Naive thymus-derived CD8-positive, alpha-beta T cell (primary cell): Measurements from ENCODE around the gene P4HB. TPM values are rescaled to one million over a fixed set of nuclear protein-coding genes. Genes with fewer than 3 reads are reported as not detected.
A peak's percentile ranks its signal among the peaks of the same experiment; 100 is the strongest.

Experiments
- ATAC-seq, 2 donors: fragments of 150-1000 bp; cut with Tn5 transposase in 1 of 2; sonication (Bioruptor Pico), chemical (Tn5 transposase) in 1 of 2; 1 replicate in 1 of 2; 2 replicates in 1 of 2; pipeline ENCODE4 v1.10.0; 2021; ENCODE audit warnings: mild to moderate bottlenecking in 2 of 2, moderate library complexity in 2 of 2
- POLR2A ChIA-PET: fragments of 350-600 bp; sonication (Branson Sonifier 250); formaldehyde crosslinking; loops from one replicate; lab custom pipeline; 2021; ENCODE audit warnings: antibody characterized with exemption; lab: Charles Lee
- DNase-seq, 10 donors: peaks; one replicate each; pipeline versions ENCODE4 v3.0.0 to v3.0.0-alpha.2; 2020 to 2022
- H3K27ac Mint-ChIP-seq, 10 donors: one replicate each; pipeline ENCODE4 v1.8.0; 2020 to 2022; ENCODE audit warnings: mild to moderate bottlenecking in 10 of 10, mixed read lengths in 10 of 10, moderate library complexity in 4 of 10, inconsistent platforms in 1 of 10
- H3K27me3 Mint-ChIP-seq, 5 donors: one replicate each; pipeline ENCODE4 v1.8.0; 2021 to 2022; ENCODE audit warnings: mixed read lengths in 5 of 5
- H3K36me3 Mint-ChIP-seq, 3 donors: one replicate each; pipeline ENCODE4 v1.8.0; 2020 to 2022; ENCODE audit warnings: mixed read lengths in 3 of 3, mild to moderate bottlenecking in 2 of 3, inconsistent platforms in 1 of 3
- H3K4me1 Mint-ChIP-seq, 4 donors: one replicate each; pipeline ENCODE4 v1.8.0; 2021 to 2022; ENCODE audit warnings: mixed read lengths in 4 of 4
- H3K4me3 Mint-ChIP-seq, 10 donors: one replicate each; pipeline ENCODE4 v1.8.0; 2020 to 2022; ENCODE audit warnings: mild to moderate bottlenecking in 10 of 10, mixed read lengths in 10 of 10, moderate library complexity in 6 of 10, inconsistent platforms in 1 of 10
- H3K9me3 Mint-ChIP-seq, 9 donors: one replicate each; pipeline ENCODE4 v1.8.0; 2020 to 2022; ENCODE audit warnings: mixed read lengths in 9 of 9, mild to moderate bottlenecking in 3 of 9, inconsistent platforms in 1 of 9, moderate library complexity in 1 of 9
- polyA plus RNA-seq, 3 donors: library from polyadenylated mRNA; unstranded; fragments of 300-500 nt; fragmentation: Illumina TruSeq; gene quantifications; one replicate each; pipeline ENCODE4 v1.2.3, GENCODE V29; 2021
- total RNA-seq, 8 experiments: library from RNA in 2 of 8; stranded (reverse) in 2 of 8; gene quantifications; one replicate each; pipeline ENCODE4 v1.2.3 and lab custom pipeline; 2021 to 2026

Gene P4HB
- total and polyA plus RNA-seq, 5 experiments from 2014 or later = 166 to 191 (median 190) TPM

DNA sequence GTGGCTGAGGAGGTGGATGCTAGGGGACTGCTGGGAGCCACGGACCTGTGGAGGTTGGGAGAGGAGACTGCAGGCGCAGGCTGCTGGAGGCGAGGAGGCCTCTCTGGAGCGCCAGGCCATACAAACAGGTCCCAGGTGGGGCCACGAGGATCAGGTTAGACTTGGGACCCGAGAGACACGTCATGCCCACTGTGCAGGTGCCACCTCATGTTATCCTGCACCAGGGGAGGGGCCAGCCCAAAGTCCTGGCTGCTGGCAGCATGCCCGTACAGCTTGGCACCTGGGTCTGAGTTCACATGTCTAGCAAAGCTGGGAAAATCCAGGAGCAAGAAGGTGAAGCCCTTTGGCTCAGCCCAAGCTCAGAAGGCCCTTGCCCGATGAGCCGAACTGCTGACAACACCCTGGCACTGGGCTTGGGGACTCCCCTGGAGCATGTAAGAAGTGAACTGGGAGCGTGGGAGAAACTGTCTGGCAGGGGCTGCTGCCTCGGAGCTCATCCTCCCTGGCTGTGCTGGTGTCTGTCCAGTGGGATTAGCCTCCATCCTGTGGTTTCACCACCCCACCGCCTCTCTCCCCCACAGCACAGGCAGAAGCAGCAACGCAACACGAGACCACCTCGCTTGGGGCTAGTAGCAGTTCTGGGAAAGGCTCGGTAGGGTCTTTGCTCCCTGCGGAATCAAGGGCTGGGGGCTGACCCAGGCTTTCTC, 5.6 kb upstream of the P4HB start:
- peaks cover 0 to 35% (median 4%) of the 10 kb centered on the region in 3 donors for H3K36me3 Mint-ChIP-seq
- POLR2A ChIA-PET = interaction anchor here (0.6 to 1.8 kb wide), 4 partner anchors 18 to 163 kb away, joined by 3 to 5 read pairs (median 3); partner anchors contain the start of genes ANAPC11 and MRPL12
- peak overlapping the region in 5 of 10 donors; percentile 23 to 91 (median 79) for H3K27ac Mint-ChIP-seq
- H3K4me3 Mint-ChIP-seq = peak overlapping the region in 4 of 10 donors; percentile 22 to 71 (median 27)
- H3K9me3 Mint-ChIP-seq = no peaks in the 10 kb centered on the region
- DNase-seq (peak in 3 of 10 donors; percentile 7 to 62 (median 13)), ATAC-seq (no peak)
- peaks cover 18 to 65% (median 43%) of the 10 kb centered on the region in 4 donors for H3K4me1 Mint-ChIP-seq
- no peaks in the 10 kb centered on the region for H3K27me3 Mint-ChIP-seq

DNA sequence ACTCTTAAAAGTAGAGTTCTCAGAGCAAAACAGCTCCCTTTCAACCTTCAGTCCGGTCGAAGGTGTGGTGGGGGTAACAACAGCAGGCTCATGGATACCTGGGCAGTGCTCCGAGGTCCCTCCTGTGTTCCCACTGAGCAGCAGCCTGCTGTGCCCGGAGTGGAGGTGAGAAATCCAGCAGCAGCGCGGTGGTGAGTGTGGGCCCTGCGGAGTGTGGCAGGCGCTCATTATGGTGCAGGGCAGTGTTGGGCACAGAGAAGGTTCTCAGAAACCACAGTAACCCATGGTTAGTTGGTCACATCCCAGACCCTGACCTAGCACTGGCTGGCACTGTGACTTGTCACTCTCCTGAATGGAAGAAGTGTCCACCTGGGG, 5.0 kb upstream of the P4HB start:
- peaks cover 0 to 34% (median 6%) of the 10 kb centered on the region in 3 donors for H3K36me3 Mint-ChIP-seq
- no peak for ATAC-seq
- H3K4me3 Mint-ChIP-seq = peak overlapping the region in 4 of 10 donors; percentile 22 to 71 (median 27)
- H3K27ac Mint-ChIP-seq = peak overlapping the region in 5 of 10 donors; percentile 23 to 87 (median 79)
- H3K4me1 Mint-ChIP-seq = peaks cover 18 to 67% (median 43%) of the 10 kb centered on the region in 4 donors
- POLR2A ChIA-PET = interaction anchor here (1.0 kb wide), 1 partner anchor 111 kb away, joined by 3 read pairs; no protein-coding TSS in a partner anchor
- peaks cover 0 to 3% (median 0%) of the 10 kb centered on the region in 5 donors for H3K27me3 Mint-ChIP-seq
- H3K9me3 Mint-ChIP-seq = peaks cover 0 to 3% (median 0%) of the 10 kb centered on the region in 9 donors
- peak in 1 of 10 donors; percentile 40 for DNase-seq

DNA sequence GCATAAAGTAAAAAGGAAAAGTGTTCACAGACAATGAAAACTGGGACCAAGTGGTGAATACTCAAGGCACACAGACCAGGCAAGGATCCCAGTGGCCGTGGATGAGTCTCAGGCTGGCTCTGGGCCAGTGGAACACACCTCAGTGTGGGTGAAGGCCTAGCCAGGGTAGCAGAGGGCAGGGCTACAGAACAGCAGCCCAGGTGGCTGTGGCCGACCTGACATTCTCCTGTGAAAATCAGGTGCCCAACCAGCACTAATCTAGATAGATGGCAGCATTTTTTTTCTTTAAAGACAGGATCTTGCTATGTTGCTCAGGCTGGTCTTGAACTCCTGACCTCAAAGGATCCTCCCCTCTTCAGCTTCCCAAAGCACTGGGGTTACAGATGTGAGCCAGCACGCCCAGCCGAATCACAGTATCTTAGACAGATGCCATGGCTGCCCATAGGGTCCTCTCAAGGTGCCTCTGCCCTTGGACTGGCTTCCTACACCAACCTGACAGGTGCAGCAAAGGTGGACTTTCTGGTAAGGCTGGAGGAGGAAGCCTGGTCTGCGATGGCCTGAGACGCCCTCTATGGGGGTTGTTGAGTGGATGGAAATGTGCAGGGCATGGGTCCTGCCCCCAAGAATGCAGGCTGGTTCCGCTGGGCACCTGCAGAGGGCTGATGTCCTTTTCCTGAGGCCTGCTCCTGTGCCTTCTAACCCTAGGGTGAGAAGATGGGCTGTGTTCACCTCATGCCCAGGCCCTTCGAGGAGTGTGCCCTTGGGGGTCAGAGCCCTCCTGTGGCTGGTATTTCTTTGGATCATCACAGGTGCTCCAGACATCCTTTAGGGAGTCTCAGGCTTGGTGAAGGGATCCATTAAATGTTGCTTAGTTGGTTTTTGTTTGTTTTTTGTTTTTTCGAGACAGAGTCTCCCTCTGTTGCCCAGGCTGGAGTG, 3.8 kb upstream of the P4HB start:
- Mint-ChIP-seq H3K27ac (peak overlapping the region in 8 of 10 donors; percentile 27 to 90 (median 78)), H3K9me3 (peaks cover 0 to 3% (median 0%) of the 10 kb centered on the region in 9 donors), H3K27me3 (peaks cover 0 to 3% (median 0%) of the 10 kb centered on the region in 5 donors), H3K36me3 (peaks cover 0 to 27% (median 4%) of the 10 kb centered on the region in 3 donors), H3K4me3 (peak overlapping the region in 2 of 10 donors; percentile 8 to 45), H3K4me1 (peaks cover 18 to 64% (median 40%) of the 10 kb centered on the region in 4 donors)
- POLR2A ChIA-PET = no interaction called here
- ATAC-seq = no peak
- DNase-seq = peak in 1 of 10 donors; percentile 45

DNA sequence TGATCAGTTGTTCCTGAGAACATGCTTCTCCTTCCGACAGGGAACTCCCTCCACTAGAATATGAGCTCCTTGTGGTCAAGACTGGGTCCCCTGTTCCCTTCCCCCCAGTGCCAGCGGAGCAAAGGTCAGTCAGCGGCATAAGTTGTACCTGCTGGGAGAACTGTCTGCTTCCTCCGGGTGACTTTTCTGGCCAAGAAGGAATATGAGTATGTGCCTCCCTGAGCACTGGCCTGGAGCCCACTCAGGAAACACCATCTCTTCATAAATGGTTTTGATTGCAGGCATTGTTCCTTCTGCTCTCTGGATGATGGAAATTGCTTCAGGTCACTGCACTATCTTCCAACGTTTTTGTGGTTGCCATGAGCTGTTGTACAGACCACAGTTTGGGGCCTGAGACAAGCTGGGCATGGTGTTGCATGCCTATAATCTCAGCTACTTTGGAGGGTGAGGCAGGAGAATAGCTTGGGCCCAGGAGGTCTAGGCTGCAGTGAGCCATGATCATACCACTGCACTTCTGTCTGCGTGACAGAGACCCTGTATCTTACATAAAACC, 2.9 kb upstream of the P4HB start:
- DNase-seq (peak in 1 of 10 donors; percentile 53), ATAC-seq (no peak)
- POLR2A ChIA-PET = interaction anchor here (2.8 kb wide), 1 partner anchor 8 kb away, joined by 45 read pairs; the partner anchor contains the start of gene ARHGDIA
- Mint-ChIP-seq H3K4me3 (peak overlapping the region; percentile 50 to 85 (median 68)), H3K27ac (peak overlapping the region; percentile 28 to 95 (median 84)), H3K4me1 (peaks cover 18 to 72% (median 42%) of the 10 kb centered on the region in 4 donors), H3K9me3 (peaks cover 0 to 3% (median 0%) of the 10 kb centered on the region in 9 donors), H3K27me3 (peaks cover 0 to 3% (median 0%) of the 10 kb centered on the region in 5 donors), H3K36me3 (peaks cover 0 to 22% (median 4%) of the 10 kb centered on the region in 3 donors)

DNA sequence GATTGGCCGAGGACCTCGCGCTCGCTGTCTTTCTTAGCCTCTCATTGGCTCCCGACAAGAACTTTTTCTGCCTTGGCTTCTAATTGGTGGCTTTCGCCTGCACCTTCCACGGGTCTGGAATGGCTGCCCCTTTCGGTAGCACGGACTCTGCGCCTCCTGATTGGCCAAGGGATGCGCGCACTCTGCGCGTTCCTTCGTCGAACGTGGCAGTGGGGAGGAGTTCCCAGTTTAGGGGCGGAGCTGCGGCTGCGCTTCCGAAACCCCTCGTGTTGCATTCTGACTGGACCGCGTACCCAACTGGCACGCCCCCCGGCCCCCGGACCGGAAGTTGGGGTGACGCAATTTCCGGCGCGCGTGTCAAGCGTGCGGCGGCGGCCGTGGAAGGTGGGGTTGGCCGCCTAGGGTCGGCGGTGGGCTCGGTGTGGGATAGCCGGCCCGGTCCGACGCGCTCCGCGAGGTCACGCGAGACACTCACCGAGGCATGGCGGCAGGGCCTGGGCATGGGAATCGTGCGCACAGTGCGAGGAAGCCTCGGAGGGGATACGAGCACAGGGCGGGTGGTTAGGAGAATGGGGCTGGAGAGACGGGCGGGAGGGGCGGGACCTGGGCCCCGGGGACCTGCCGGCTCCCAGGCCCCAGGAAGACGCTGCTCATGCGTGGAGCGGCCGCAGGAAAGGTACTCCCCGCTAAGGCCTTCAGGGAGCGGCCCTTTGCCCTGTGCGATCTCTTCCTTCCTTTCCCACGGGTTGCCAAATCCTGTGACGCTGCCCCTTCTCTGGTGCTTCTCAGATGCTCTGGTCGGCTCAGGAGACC, 627 bp upstream of the P4HB start:
- POLR2A ChIA-PET = interaction anchor here (0.7 to 2.8 kb wide), 8 partner anchors 10 to 348 kb away, joined by 3 to 45 read pairs (median 4); partner anchors contain the start of genes ACTG1, ALYREF, ANAPC11 and ARHGDIA
- H3K9me3 Mint-ChIP-seq = peaks cover 0 to 3% (median 0%) of the 10 kb centered on the region in 9 donors
- DNase-seq (peak; percentile 98 to 100 (median 99)), ATAC-seq (peak; percentile 84 to 85)
- H3K36me3 Mint-ChIP-seq = peaks cover 0 to 32% (median 4%) of the 10 kb centered on the region in 3 donors
- H3K27me3 Mint-ChIP-seq = peaks cover 0 to 3% (median 0%) of the 10 kb centered on the region in 5 donors
- peak overlapping the region; percentile 81 to 94 (median 92) for H3K4me3 Mint-ChIP-seq
- H3K4me1 Mint-ChIP-seq = peaks cover 15 to 67% (median 34%) of the 10 kb centered on the region in 4 donors
- H3K27ac Mint-ChIP-seq = peak overlapping the region; percentile 92 to 98 (median 96)

DNA sequence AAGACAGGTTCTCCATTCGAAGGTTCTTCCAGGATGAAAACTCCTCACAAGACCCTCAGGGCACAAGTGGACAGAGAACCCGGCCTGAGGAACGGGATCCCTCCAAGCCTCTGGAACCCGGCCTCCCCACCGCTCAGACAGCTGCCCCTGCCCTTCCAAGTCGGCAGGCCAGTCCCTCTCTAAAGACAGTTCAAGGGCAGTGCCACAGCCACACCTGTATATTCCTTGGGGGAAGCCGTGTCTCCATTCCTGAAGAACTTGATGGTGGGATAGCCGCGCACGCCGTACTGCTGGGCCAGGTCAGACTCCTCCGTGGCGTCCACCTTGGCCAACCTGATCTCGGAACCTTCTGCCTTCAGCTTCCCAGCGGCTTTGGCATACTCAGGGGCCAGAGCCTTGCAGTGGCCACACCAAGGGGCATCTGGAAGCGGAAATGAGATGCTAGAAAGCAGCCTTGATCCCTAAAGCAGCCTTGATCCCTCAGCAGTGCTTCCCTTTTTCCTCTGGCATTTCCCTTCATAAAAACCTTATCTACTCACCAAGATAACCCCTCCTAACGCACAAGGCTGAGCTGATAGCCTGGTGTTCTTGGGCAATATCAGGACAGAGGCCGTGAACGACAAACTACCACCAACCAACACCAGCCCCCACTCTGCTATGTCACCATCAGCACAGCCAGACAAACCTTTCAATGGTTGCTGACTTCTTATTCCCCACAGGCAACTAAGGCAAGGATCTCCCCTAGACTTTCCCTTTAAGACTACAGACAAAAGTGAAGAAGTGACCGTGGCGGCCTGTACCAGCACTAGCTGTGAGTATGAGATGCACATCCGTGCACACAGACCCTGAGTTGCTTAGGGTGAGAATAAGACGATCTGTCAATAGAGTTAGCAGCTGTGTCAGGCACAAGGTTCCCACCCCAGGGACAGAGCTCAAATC, 1.1 kb downstream of the P4HB start:
- POLR2A ChIA-PET = interaction anchor here (0.5 to 2.4 kb wide), 5 partner anchors 10 to 26 kb away, joined by 3 to 11 read pairs (median 6); partner anchors contain the start of genes ARHGDIA, MCRIP1 and PPP1R27
- ATAC-seq (no peak), DNase-seq (peak in 1 of 10 donors; percentile 10)
- H3K27me3 Mint-ChIP-seq = peaks cover 0 to 3% (median 0%) of the 10 kb centered on the region in 5 donors
- H3K36me3 Mint-ChIP-seq = peaks cover 0 to 49% (median 4%) of the 10 kb centered on the region in 3 donors
- H3K4me3 Mint-ChIP-seq = peak overlapping the region; percentile 76 to 94 (median 88)
- peak overlapping the region in 9 of 10 donors; percentile 55 to 94 (median 91) for H3K27ac Mint-ChIP-seq
- H3K4me1 Mint-ChIP-seq = peaks cover 17 to 59% (median 34%) of the 10 kb centered on the region in 4 donors
- peaks cover 0 to 3% (median 0%) of the 10 kb centered on the region in 9 donors for H3K9me3 Mint-ChIP-seq

DNA sequence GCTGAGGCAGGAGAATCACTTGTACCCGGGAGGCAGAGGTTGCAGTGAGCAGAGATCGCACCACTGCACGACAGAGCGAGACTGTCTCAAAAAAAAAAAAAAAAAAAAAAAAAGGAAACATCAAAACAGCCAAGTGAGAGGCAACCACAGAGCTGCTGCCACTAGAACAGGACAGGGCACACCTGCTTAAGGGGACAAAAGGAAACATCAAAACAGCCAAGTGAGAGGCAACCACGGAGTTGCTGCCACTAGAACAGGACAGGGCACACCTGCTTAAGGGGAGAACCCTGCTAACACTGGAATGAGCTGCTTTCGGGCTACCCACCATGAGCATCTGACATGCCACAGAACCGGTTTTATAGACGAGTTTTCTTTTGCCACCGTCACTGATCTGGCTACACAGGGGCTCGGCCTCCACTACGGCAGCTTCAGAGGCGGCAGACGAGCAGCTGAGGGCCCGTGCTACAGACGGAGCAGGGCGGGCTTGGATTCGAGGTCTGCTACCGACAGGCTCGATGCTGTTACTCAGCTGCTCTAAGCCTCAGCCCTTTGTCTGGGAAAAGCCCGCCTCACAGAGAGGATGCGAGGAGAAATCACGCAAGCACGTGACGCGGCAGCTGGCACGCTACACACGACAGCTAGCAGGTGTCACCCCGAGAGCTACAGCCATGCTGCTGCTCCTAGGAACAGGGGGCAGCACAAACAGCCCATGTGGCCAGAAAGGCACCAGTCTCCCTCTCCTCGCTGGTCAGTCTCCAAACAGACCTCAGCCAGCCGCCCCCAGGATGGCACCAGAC, 2.0 kb downstream of the P4HB start:
- no peak for ATAC-seq
- peaks cover 0 to 55% (median 6%) of the 10 kb centered on the region in 3 donors for H3K36me3 Mint-ChIP-seq

DNA sequence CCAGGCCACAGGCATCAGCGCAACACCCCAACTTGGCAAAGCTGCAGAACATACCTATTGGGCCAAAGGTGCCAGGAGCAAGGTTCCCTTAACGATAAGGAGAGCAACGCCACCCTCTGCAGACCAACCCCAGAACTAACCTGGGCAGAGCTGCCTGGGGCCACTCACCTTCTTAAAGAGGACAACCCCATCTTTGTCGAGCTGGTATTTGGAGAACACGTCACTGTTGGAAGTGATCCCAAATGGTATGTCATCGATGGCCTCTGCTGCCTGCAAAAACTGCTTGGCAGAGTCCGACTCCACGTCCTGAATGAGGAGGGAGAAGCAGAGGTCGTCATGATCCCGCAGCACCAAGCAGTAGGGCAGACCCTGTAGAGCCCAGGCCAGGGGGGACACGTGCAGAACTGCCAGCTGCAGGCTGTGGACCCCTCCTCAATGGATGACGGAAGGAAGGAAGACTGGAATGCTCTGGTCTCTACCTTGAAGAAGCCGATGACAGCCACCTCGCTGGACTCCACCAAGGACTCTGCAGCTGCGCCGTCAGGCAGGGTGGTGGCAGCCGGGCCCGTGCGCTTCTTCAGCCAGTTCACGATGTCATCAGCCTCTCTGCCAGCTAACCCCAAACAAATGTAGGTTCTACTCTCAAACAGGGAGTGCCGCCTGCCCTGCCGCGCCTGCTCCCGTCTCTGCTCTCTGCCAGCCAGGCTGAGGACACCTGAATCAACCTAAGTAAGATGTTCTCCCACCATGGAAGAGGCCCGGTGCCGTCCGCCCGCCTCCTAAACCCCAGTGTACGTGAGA, 5.2 kb downstream of the P4HB start:
- H3K27ac Mint-ChIP-seq = peak overlapping the region in 1 of 10 donors; percentile 43
- H3K36me3 Mint-ChIP-seq = peaks cover 0 to 72% (median 5%) of the 10 kb centered on the region in 3 donors
- H3K27me3 Mint-ChIP-seq = no peaks in the 10 kb centered on the region
- H3K9me3 Mint-ChIP-seq = no peaks in the 10 kb centered on the region
- H3K4me3 Mint-ChIP-seq = no peak overlapping the region
- ATAC-seq (peak; percentile 23 to 44), DNase-seq (peak in 1 of 10 donors; percentile 17)
- POLR2A ChIA-PET = interaction anchor here (0.6 to 1.3 kb wide), 5 partner anchors 12 to 365 kb away, joined by 3 to 5 read pairs (median 3); no protein-coding TSS in a partner anchor
- H3K4me1 Mint-ChIP-seq = peaks cover 6 to 40% (median 17%) of the 10 kb centered on the region in 4 donors

More for the DNA sequence above, 2.0 kb downstream of the P4HB start:
- H3K27me3 Mint-ChIP-seq = peaks cover 0 to 3% (median 0%) of the 10 kb centered on the region in 5 donors
- peaks cover 16 to 55% (median 29%) of the 10 kb centered on the region in 4 donors for H3K4me1 Mint-ChIP-seq
- peak overlapping the region in 1 of 10 donors; percentile 33 for H3K27ac Mint-ChIP-seq
- peaks cover 0 to 3% (median 0%) of the 10 kb centered on the region in 9 donors for H3K9me3 Mint-ChIP-seq
- POLR2A ChIA-PET = interaction anchor here (0.7 to 2.4 kb wide), 4 partner anchors 12 to 301 kb away, joined by 3 to 11 read pairs (median 4); partner anchors contain the start of genes ARHGDIA and PPP1R27
- H3K4me3 Mint-ChIP-seq = peak overlapping the region in 9 of 10 donors; percentile 1 to 94 (median 83)
- DNase-seq = no peak

DNA sequence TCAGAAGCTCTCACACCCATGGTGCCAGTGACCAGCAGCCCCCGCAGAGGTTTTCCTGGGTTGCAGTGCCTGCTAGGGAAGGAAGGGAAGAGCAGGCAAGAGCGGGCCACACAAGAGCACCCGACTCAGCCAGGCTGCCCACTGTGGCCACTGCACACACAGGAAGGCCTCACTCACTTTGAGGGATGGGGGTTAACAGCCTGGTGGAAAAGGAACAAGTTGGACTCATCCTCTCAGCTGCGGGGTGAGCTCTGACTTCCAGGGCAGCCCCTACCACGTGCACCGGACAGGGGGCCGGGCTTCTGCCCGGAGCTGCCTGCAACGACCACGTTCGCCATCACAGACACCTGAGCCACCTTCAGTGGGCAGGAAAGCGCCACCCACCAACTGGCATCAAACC, 8.1 kb downstream of the P4HB start:
- no peaks in the 10 kb centered on the region for H3K9me3 Mint-ChIP-seq
- POLR2A ChIA-PET = no interaction called here
- no peak for DNase-seq
- H3K27me3 Mint-ChIP-seq = no peaks in the 10 kb centered on the region
- H3K4me1 Mint-ChIP-seq = peaks cover 0 to 16% (median 1%) of the 10 kb centered on the region in 4 donors
- peaks cover 0 to 74% (median 5%) of the 10 kb centered on the region in 3 donors for H3K36me3 Mint-ChIP-seq
- peak overlapping the region in 1 of 10 donors; percentile 22 for H3K27ac Mint-ChIP-seq
- no peak for ATAC-seq
- H3K4me3 Mint-ChIP-seq = peak overlapping the region in 1 of 10 donors; percentile 29
